ENCODE measurements around the gene PRG2.
"Not testable (repeated sequence)": the region's sequence is repeated elsewhere in the genome, so short reads cannot be mapped to it uniquely, and the experiment has no call there.

The PRG2 gene

DNA sequence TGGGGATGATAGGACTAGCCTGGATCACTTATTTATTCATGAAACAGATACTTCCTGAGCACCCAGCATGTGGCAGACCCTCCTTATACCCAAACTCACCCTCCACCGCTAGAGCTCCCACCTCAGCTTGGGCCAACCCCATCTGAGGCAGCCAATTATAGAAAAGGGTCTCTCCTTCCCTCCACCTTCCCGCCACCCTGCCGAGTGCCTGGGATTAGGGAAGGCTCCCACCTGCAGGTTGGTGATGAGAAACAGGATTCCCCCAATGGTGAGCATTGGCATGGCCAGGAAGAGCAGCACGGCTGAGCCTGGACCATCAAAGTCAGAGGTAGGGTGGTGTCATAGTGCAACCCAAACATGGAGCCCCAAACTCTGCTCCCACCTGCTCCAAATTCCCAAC is 30.6 kb upstream of the PRG2 start:
- in situ Hi-C loops (cut with MboI; ENCODE audit: low sequenced_read_pairs): no loop called here

DNA sequence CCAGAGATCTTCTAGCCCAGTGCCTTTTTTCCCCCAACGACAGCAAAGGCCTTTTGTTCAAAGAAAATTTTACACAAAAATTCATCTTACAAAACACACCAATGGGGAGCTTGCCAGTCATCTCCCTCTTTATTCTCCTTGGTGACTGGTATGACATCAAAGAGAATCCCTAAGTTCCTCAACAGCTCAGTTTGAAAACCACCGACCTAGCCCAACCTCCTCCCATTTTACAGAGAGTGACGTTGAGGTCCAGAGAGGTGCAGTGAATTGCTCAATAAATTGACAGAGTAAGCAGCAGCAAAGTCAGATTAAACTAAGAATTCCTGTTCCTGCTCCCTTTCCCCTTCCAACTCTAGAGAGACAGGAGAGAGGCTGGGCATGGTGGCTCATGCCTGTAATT is 28.7 kb upstream of the PRG2 start:
- in situ Hi-C loops (cut with MboI; ENCODE audit: low sequenced_read_pairs): no loop called here

DNA sequence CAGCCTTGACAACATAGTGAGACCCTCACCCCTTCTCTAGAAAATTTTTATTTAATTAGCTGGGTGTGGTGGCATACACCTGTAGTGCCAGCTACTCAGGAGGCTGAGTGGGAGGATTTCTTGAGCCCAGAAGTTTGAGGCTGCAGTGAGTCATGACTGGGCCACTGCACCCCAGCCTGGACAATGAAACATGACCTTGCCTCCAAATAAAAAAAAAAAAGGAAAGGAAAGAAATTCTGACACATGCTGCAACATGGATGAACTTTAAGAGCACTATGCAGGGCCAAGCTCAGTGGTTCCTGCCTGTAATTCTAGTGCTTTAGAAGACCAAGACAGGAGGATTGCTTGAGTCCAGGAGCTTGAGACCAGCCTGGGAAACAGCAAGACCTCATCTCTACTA is 27.7 kb upstream of the PRG2 start:
- in situ Hi-C loops (cut with MboI; ENCODE audit: low sequenced_read_pairs): no loop called here

GRCh38 chr11:57417056-57417455 is 26.6 kb upstream of the PRG2 start:
- in situ Hi-C loops (cut with MboI; ENCODE audit: low sequenced_read_pairs): no loop called here

DNA sequence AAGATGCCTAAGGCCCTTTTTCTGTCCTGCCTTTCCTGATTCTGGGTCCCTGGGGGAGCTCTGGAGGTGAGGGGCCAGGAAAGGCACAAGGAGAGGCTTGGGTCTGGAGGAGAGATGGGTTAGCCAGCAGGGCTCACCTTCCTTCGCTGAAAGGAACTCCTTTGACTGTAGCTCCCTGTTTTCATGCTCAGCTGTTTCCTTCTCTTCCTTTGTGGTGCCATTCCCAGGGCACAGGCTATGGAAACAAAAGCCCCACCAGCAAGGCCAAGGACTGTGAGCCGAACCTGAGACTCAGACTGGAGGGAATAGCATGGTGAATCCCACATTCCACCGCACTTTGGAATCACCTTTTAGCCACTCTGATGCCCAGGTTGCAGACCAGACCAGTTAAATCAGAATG is 26.0 kb upstream of the PRG2 start:
- in situ Hi-C loops (cut with MboI; ENCODE audit: low sequenced_read_pairs): no loop called here

GRCh38 chr11:57414612-57415212 is 24.3 kb upstream of the PRG2 start:
- in situ Hi-C loops (cut with MboI; ENCODE audit: low sequenced_read_pairs): no loop called here

- in situ Hi-C loops (cut with MboI; ENCODE audit: low sequenced_read_pairs): no loop called here
Measured at GRCh38 chr11:57413681-57414080, 23.2 kb upstream of the PRG2 start.

- in situ Hi-C loops (cut with MboI; ENCODE audit: low sequenced_read_pairs): no loop called here
Measured at GRCh38 chr11:57410287-57410686, 19.8 kb upstream of the PRG2 start.

- in situ Hi-C loops (cut with MboI; ENCODE audit: low sequenced_read_pairs): no loop called here
Measured at GRCh38 chr11:57409321-57410100, 19.1 kb upstream of the PRG2 start.

DNA sequence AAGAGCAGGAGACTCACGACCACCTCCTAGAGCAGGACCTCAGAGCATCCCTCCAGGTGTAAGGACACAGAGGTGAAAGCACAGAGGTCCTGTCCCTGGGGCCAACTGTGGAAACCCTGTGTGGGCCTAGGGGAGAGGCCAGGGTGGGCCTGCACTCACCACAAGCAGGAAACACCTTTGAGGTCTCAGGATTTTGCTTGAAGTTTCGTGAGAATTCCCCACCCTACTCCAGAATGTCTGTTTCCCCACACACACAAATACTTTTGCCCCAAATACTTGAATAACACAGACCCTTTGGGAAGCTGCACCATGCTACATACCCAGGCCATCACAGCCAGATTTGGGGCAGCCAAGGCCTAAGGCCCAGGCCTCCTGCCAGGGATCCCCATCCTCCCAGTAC is 18.3 kb upstream of the PRG2 start:
- in situ Hi-C loops (cut with MboI; ENCODE audit: low sequenced_read_pairs): no loop called here

DNA sequence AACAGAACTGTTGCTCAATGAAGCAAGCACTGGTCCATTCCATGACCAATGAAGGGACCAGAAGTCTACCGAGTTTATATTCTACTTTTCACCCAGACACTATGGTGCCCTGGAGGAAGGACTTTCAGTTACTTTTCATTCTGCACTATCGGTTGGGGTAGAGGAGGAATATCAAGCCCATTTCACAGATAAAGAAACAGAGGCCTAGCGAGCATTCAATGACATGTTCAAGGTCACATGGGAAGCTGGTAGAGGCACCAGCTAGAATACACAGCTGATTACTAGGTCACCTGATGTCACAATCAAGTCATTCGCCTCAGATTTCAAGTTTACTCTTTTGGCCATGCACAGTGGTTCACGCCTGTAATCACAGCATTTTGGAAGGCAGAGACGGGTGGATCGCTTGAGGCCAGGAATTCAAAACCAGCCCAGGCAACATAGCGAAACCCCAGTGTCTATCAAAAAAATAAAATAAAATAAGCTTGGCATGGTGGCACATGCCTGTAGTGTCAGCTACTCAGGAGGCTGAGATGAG is 17.6 kb upstream of the PRG2 start:
- in situ Hi-C loops (cut with MboI; ENCODE audit: low sequenced_read_pairs): no loop called here

DNA sequence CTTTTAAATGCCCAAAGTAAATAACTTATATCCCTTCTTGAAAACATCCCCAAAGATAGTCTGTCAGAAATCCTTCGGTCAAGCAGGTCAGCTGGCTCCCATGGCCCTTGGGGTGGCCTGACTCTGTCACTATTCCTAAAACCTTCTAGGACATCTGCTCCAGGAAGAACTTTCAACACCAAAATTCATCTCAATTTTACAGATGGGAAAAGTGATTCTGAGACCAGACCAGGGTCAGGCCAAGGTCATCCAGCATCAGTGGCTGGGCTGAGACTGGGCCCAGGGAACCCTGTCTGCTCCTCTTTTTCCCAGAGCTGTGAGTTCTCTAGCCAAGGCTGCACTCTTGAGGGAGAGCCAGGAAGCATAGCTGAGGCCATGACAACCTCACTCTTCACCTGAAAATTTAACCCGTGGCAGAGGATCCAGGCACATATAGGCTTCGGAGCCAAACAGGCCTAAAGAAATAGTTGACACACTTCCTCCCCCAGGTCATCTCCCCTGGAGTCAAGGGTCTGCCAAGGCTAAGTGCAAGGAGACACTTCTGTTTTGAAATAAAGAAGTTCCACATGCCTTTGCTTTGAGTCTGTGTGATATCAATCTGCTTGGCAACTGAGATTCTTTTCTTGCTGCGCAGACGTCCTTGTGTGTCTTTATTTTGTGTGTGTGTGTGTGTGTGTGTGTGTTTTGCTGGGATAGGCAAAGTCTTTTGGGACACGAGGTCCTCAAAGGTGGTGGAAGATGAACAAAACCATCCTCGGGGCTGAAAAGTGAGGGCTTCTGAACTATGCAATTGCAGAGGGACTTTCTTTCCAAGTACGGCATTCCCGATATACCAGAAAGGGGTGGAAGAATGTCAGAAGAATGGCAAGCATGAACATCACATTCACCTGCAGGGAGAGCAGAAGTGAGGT is 16.8 kb upstream of the PRG2 start:
- in situ Hi-C loops (cut with MboI; ENCODE audit: low sequenced_read_pairs): no loop called here

GRCh38 chr11:57406337-57406904 is 16.0 kb upstream of the PRG2 start:
- in situ Hi-C loops (cut with MboI; ENCODE audit: low sequenced_read_pairs): no loop called here

GRCh38 chr11:57405271-57405860 is 14.9 kb upstream of the PRG2 start:
- in situ Hi-C loops (cut with MboI; ENCODE audit: low sequenced_read_pairs): no loop called here

- in situ Hi-C loops (cut with MboI; ENCODE audit: low sequenced_read_pairs): no loop called here
Measured at GRCh38 chr11:57403802-57404147, 13.3 kb upstream of the PRG2 start.

DNA sequence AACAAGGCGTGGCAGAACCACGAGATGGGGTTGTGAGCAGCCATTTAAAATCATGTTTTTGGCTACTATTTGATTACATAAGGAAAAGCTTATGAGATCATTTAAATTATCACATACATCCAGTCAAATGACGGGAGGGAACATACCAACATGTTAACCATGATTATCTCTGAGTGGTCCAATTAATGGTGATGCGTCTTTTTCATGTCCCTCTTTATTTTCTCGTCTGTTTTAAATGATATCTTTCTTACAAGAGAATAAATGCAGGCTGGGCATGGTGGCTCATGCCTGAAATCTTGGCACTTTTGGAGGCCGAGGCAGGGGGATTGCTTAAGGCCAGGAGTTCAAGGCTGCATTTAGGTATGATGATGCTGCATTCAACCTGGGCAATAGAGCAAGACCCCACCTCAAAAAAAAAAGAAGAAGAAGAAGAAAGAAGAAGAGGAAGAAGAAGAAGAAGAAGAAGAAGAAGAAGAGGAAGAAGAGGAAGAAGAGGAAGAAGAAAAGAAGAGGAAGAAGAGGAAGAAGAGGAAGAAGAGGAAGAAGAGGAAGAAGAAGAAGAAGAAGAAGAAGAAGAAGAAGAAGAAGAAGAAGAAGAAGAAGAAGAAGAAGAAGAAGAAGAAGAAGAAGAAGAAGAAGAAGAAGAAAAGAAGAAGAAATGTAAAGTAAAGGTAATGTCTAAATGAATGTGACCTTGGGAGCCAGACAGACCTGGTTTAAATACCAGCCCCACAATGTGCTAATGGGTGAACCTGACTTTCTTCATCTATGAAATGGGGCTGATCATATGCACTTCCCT is 12.8 kb upstream of the PRG2 start:
- in situ Hi-C loops (cut with MboI; ENCODE audit: low sequenced_read_pairs): not testable (repeated sequence)

DNA sequence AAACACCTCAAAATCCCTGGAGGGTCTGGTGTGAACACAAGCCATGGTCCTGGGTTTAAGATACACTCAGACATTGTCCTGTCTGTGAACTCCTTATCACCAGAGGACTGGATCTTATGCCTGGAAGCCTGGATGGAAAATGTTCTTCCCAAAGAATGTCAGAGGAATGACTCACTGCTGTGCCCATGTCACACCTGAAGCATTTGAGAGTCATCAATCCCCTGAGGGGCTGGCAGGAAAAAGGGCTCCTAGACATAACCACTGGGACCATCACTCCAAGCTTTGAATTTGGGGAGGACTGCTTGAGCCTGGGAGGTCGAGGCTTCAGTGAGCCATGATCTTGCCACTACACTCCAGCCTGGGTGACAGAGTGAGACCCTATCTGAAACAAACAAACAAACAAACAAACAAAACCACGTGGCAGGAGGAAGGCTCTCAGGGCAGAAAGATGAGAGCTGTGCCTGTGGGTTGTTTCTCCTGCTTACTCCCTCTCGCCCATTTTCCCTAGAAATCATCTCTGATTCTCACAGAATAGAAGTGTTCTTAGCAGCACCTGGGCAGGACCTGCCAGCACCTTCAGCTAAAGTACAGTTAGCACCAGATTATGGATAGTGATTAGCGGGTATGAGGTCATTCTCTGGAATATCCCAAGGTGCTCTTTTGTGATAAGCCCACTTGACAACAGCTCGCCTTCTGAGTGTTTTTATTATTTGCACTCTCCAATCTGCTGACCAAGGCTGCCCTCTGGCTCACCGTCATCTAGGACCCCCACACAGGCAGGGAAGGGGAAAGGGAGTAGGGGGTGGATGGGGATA is 11.9 kb upstream of the PRG2 start:
- in situ Hi-C loops (cut with MboI; ENCODE audit: low sequenced_read_pairs): no loop called here

DNA sequence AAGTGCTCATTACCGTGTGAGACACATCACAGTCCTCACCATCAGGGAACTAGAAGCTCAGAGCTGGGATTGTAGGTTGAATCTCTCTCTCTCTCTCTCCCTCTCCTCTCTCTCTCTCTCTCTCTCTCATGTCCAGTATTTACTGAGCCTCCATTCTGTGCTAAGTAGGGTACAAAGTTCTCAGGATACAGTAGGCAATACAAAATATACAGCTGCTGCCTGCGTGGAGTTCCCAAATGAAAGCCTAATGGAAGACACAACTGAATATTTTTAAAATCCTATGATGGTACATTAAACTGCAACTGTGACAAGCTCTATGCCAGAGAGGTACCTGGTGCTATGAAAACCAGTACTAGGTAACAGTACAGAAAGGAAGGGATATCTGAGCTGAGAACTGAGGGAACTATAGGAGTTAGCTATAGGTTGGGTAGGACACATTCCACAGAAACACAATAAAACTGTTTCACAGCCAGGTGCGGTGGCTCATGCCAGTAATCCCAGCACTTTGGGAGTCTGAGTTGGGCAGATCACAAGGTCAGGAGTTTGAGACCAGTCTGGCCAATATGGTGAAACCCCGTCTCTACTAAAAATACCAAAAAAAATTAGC is 9.6 kb upstream of the PRG2 start:
- in situ Hi-C loops (cut with MboI; ENCODE audit: low sequenced_read_pairs): no loop called here

DNA sequence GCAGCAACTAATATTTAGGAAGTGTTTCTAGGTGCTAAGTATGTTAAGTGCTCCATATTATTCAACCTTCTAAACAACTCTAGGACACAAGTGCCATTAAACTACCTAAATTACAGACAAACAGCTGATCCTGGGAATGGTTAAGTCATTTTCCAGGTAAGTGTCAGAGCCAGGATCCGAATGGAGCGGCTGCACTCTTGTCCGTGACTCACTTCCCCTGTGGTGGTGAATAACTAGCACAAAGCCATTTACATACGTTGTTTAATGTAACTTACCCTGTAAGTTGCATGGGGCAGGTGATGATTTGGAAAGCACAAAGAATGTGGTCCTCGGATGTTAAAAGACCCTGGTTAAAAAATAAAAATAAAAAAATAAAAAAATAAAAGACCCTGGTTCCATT is 8.8 kb upstream of the PRG2 start:
- in situ Hi-C loops (cut with MboI; ENCODE audit: low sequenced_read_pairs): no loop called here

All from HL-60/S4 treated with phorbol 12-myristate 13-acetate at 8.2 ng/mL for 4 days and 3 days (cell line).